ENCODE data around the gene SPCS2.
A peak's percentile ranks its signal among the peaks of the same experiment; 100 is the strongest.

The SPCS2 gene

GRCh38 chr11:74948898-74949752 is at the start of gene SPCS2, which contains the start of gene XRRA1:
Gene SPCS2 (plus strand): TSS chr11:74949266. CDS start chr11:74949286, 20 bp downstream.
Gene XRRA1 (minus strand): TSS chr11:74949091. CDS start chr11:74940878, 8,213 bp downstream.
- DNase-seq (ENCODE audit: low read depth in 2 of 2), result peak; percentile 94 to 95

- DNase-seq (ENCODE audit: low read depth in 2 of 2), result no peak
These were observed 46.7 kb upstream of the SPCS2 start for GRCh38 chr11:74902342-74902741.

- DNase-seq (ENCODE audit: low read depth in 2 of 2), result no peak
These were observed 43.7 kb upstream of the SPCS2 start for GRCh38 chr11:74905326-74905725.

GRCh38 chr11:74909385-74909784 is 39.7 kb upstream of the SPCS2 start:
- DNase-seq (ENCODE audit: low read depth in 2 of 2), result no peak

DNA sequence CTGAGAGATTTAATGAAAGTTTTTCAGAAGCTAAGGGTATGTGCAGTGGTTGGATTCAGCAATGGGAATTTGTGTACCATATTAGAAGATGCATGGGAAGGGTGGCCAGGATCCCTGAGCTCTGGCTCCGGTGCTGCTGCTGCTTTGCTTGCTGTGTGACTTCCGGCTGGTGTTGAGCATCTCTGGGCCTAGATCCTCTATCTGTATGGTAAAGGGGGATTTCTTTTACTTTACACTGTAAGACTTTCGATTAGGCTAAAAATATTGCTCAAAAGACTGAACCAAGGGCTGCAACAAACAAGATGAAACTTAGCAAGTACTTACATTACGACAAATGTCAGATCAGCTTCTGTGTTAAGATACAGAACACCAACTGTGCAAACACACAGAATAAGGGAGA is 39.3 kb upstream of the SPCS2 start:
- no peak for DNase-seq (ENCODE audit: low read depth in 2 of 2)

GRCh38 chr11:74923125-74923524 is 25.9 kb upstream of the SPCS2 start:
- no peak for DNase-seq (ENCODE audit: low read depth in 2 of 2)

- no peak for DNase-seq (ENCODE audit: low read depth in 2 of 2)
These were observed 23.8 kb upstream of the SPCS2 start for GRCh38 chr11:74925281-74925680.

DNA sequence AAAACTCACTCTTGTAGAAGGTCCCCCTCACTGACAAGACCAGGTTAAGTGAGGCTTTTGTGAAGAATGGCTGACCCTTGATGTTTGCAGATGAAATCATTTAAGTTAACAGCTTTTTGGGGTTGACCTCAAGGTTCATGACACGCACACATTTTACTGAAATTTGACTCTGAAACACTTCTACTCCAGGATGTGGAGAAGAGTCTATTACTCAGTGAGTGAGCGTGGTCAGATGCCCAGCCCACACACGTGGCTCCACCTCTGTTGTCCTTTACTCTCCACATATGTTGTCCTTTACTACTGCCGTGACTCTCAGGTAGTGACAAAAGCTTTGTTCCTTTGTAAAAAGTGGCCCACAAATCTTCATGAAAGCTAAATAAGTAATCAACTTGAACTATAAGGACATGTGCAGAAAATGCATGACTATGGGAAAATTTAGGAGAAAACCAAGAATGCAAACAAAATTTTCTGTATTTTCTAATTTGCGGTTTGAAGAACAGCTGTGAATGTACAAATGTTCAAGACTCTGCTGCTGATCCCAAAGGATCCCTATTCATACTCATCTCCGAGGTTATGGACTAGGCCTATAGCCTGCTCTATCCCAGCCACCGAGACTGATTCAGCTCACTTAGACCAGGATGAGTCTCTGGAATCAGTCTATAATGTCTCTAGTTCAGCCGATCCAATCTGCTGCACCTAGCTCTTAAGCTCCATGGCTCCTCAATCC is 22.6 kb upstream of the SPCS2 start:
- DNase-seq (ENCODE audit: low read depth in 2 of 2), result no peak

DNA sequence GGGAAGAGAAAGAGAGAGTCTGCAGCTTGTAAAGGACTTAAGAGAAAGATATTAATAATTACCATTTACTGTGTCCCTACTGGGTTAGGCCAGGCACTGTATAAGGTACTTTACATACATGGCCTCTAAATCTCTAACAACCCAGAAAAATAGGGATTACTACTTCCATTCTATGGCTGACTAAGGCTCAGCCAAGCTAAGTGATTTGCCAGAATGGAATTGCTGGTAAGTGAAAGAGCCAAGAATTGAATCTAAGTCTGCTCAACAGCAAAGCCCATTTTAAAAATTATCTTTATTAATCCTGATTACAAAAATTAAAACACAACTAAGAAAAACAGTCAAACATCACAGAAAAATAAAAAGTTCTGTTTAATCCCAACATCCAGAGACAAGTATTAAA is 21.6 kb upstream of the SPCS2 start:
- no peak for DNase-seq (ENCODE audit: low read depth in 2 of 2)

DNA sequence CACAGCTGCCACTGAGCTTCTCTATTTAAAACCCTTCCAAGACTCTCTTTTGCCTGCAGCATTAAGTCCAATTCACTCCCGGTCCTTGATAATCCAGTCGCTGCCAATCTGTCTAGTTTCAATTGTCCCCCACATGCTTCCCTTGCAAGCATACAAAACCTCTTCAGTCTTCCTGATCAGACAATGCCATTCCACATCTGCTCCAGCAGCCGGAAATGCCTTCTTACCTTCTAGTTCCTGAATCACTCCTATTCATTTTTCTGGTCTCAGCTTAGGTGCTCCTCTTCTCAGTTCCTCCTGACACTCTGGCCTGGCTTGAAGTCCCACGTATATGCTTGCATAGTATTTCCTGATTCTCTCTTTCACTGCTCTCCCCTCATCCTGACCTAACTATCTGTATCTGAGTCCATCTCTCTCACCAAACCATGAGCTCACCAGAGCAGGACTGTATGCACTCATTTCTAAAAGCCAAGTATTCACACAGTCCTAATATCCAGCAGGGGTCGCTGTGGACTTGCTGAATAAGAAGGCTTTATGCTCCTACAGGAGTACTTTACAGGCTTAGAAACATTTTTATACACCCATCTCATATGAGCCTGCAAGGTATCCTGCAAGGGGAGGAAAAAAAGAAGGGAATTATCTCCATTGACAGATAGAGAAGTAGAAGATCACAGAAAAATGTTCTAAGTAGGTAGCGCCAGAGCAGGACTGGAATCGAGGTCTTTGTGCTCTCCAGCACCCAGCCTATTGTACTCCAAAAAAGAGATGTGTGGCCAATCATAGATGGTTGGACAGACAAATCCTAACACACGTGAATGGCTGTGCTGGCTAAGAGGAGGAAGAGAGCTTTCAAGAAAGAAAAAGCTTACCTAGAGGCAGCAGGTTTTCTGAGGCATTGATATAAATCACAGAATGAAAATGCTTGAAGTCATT is 19.4 kb upstream of the SPCS2 start:
- DNase-seq (ENCODE audit: low read depth in 2 of 2), result peak; percentile 18 to 52

DNA sequence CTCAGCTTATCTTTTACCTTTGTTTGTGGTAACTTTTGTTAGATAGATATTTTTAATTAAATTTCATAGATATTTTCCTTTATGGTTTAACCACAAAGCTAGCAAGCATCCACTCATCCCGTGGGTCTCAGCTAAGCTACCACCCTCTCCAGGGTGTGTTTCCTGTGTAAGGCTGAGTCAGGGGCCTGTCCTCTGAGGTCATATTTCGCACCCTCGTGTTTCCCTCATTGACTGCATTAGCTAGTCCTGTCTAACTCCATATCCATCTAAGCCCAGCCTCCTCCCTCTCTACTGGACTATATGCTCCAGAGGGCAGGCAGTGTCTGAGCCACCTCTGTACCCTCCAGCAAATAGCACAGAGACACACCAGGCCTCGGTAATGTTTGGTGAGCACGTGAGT is 16.9 kb upstream of the SPCS2 start:
- DNase-seq (ENCODE audit: low read depth in 2 of 2), result no peak

GRCh38 chr11:74932797-74933196 is 16.3 kb upstream of the SPCS2 start:
- no peak for DNase-seq (ENCODE audit: low read depth in 2 of 2)

DNA sequence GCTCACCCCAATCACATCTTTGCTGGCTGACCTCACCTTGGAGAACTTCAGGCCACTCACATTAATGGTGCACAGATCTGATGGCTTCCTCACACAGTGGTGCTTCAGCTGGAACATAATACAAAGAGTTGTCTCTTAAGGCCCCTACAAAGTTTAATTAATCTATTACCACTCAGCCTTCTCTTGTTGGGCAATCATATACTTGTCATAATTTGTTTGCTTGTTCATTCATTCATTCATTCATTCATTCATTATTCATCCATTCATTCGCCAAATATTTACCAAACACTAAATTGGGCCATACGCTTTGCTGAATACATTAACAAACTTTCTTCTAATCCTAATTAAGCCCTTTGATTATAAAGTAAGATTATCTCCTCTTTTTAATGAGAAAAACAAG is 15.3 kb upstream of the SPCS2 start:
- no peak for DNase-seq (ENCODE audit: low read depth in 2 of 2)

- no peak for DNase-seq (ENCODE audit: low read depth in 2 of 2)
These were observed 13.8 kb upstream of the SPCS2 start for GRCh38 chr11:74935285-74935684.

- DNase-seq (ENCODE audit: low read depth in 2 of 2), result no peak
These were observed 13.0 kb upstream of the SPCS2 start for GRCh38 chr11:74936087-74936486.

- DNase-seq (ENCODE audit: low read depth in 2 of 2), result no peak
These were observed 12.1 kb upstream of the SPCS2 start for GRCh38 chr11:74936976-74937375.

DNA sequence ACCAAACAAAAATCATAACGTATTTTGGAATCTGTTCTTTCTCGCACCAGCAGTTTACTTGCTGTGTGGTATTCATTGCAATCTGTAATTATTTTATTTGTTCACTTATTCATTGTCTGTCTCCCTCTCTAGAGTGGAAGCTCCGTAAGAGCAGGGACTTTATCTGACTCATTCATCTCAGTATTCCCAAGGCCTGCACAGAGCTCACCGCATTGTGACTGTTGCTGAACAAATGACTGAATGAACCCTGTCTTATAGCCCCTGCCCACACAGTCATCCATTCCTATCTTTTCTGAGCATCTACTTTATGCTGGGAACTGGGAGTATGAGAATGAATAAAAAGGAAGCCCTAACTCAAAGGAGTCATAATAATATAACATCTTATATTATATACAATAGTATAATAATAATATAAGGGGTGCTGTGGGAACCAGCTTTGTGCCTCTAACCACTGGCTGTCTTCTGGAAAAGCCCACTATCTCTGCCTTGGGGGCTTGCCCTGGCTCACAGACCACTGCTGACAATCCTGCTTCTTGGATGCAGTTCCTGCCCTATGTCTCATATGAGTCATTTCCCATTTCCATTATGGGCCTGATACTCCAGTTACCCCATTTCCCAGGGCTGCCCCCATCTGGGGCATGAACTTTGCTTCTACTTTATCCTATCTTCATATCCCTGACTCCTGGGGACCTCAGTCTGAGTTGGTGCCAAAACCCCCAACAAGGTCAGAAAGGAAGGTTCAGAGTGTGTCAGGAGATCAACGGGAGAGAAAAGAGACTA is 11.2 kb upstream of the SPCS2 start:
- no peak for DNase-seq (ENCODE audit: low read depth in 2 of 2)

- no peak for DNase-seq (ENCODE audit: low read depth in 2 of 2)
These were observed 7.6 kb upstream of the SPCS2 start for GRCh38 chr11:74941492-74941891.

GRCh38 chr11:74942073-74942759 is 6.8 kb upstream of the SPCS2 start:
- DNase-seq (ENCODE audit: low read depth in 2 of 2), result no peak

- no peak for DNase-seq (ENCODE audit: low read depth in 2 of 2)
These were observed 544 bp upstream of the SPCS2 start for GRCh38 chr11:74948546-74948897.

- no peak for DNase-seq (ENCODE audit: low read depth in 2 of 2)
These were observed 679 bp downstream of the SPCS2 start for GRCh38 chr11:74949753-74950137.

Data from stimulated activated CD4-positive, alpha-beta T cell treated with anti-CD3 and anti-CD28 coated beads, Interleukin-1b, Interleukin-23, amount 100 ng/mL, for 4 hours (primary cell).